ACC112 (cell line): Measurements from ENCODE around the gene DAB2IP.

Experiments
- H2AFZ ChIP-seq: fragments of 200-600 bp; sonication (generic); one replicate; pipeline ENCODE4 v1.6.0; 2017; ENCODE audit warnings: antibody characterized with exemption, low read length; ENCODE audit not compliant: unreplicated experiment
- H3K27ac ChIP-seq: fragments of 200-600 bp; sonication (generic); 2 replicates; pipeline ENCODE4 v1.5.1; 2014; ENCODE audit warnings: low read depth, mild to moderate bottlenecking, antibody characterized with exemption, low read length, moderate library complexity
- H3K27me3 ChIP-seq: fragments of 200-600 bp; sonication (generic); 2 replicates; pipeline ENCODE4 v1.6.1; 2014; ENCODE audit warnings: mild to moderate bottlenecking, antibody characterized with exemption, low read length, moderate library complexity, mixed read lengths; ENCODE audit not compliant: insufficient read depth
- H3K36me3 ChIP-seq: fragments of 200-600 bp; sonication (generic); 2 replicates; pipeline ENCODE4 v1.6.1; 2016; ENCODE audit warnings: mild to moderate bottlenecking, antibody characterized with exemption, low read length, moderate library complexity, mixed read lengths; ENCODE audit not compliant: insufficient read depth
- H3K4me1 ChIP-seq: fragments of 200-600 bp; sonication (generic); one replicate; pipeline ENCODE4 v1.6.1; 2016; ENCODE audit warnings: low read length, mixed read lengths; ENCODE audit not compliant: insufficient read depth, unreplicated experiment, control insufficient read depth
- H3K4me3 ChIP-seq: fragments of 200-600 bp; sonication (generic); 2 replicates; pipeline ENCODE4 v1.5.1; 2014; ENCODE audit warnings: mild to moderate bottlenecking, low read depth, low read length
- H3K79me2 ChIP-seq: fragments of 200-600 bp; sonication (generic); one replicate; pipeline ENCODE4 v1.6.0; 2016; ENCODE audit warnings: low read length; ENCODE audit not compliant: control insufficient read depth, unreplicated experiment, insufficient read depth

The DAB2IP gene

DNA sequence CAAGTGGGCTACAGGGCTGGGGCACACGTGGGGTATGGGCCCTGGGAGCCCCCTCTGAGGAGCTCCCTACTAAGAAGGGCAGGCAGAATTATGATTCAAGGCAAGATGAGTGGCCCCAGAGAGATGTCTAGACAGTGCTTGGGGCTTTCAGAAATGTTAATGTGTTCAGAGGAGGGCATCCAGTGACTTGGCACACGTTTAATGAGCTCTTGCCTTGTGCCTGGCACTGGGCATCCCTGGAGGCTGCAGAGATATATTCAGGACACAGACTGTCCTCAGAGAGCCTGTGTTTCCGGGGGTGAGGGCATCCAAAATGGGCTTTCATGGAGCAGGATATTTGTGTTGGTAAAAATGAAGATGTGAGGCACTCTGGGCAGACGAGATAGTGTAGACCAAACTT, 25.4 kb upstream of the DAB2IP start:
- Histone ChIP-seq H3K4me1 (no peaks in the 10 kb centered on the region), H3K27me3 (no peaks in the 10 kb centered on the region), H3K36me3 (no peaks in the 10 kb centered on the region), H3K27ac (no peak overlapping the region), H3K79me2 (no peaks in the 10 kb centered on the region), H3K4me3 (no peak overlapping the region), H2AFZ (no peak overlapping the region)

DNA sequence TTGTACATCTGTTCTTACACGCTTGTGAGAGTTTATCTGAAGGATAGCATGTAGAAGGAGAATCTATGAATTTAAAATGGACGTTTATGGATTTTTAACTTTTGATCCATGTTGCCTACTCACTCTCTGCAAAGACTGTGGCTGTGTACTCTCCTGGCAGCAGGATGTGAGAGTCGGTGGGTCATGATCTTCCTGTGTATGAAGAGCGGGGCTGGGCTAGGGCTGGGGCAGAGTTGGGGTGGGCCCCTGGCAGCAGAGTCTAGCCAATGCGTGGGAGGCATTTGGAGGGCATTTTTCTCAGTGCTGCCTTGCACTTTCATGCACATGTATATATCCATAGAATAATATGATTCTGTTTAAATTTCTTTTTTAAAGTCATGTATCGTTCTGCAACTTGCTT, 24.0 kb upstream of the DAB2IP start:
- H3K27ac ChIP-seq = no peak overlapping the region
- no peaks in the 10 kb centered on the region for H3K36me3 ChIP-seq
- H3K4me1 ChIP-seq = no peaks in the 10 kb centered on the region
- H3K4me3 ChIP-seq = no peak overlapping the region
- H3K79me2 ChIP-seq = no peaks in the 10 kb centered on the region
- no peak overlapping the region for H2AFZ ChIP-seq
- H3K27me3 ChIP-seq = no peaks in the 10 kb centered on the region

DNA sequence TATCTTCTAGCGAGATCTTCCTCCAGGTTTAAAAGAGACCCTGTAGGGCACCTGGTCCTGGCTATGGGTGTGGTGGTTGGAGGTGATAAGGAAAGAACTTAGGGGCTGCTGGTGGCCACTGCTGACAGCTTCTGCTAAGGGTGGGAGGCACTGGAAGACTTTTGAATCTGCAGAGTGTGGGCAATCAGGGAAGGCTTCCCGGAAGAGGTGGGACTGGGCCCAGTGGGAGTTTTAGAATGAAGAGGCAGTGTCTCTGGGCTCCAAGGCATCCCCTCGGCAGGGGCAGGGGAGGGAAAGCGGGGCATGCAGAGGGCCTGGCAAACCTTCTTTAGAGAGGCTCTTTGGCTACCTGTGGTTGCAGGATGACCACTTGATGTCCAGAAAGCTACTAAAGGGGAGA, 23.0 kb upstream of the DAB2IP start:
- Histone ChIP-seq H3K4me1 (no peaks in the 10 kb centered on the region), H2AFZ (no peak overlapping the region), H3K27ac (no peak overlapping the region), H3K36me3 (no peaks in the 10 kb centered on the region), H3K79me2 (no peaks in the 10 kb centered on the region), H3K4me3 (no peak overlapping the region), H3K27me3 (no peaks in the 10 kb centered on the region)

DNA sequence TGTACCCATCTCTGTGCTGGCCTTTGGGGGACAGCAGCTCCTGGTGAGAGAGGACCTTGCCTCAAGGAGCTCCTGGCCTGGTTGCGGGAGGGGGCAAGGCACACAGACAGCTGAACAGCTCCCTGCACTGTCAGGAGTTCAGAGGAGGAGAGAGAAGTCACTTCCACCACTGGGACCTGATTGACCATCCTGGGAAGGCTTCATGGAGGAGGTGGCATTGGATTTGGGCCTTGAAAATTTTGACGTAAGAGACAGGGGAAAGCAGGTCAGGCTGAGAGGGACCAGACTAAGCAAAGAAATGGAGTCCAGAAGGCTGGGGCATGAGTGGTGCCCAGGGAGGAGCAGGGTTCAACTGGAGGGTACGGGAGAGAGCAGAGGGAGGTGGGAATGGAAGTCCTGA, 20.3 kb upstream of the DAB2IP start:
- Histone ChIP-seq H3K4me1 (no peaks in the 10 kb centered on the region), H3K79me2 (no peaks in the 10 kb centered on the region), H3K36me3 (no peaks in the 10 kb centered on the region), H3K27ac (no peak overlapping the region), H3K27me3 (no peaks in the 10 kb centered on the region), H2AFZ (no peak overlapping the region), H3K4me3 (no peak overlapping the region)

DNA sequence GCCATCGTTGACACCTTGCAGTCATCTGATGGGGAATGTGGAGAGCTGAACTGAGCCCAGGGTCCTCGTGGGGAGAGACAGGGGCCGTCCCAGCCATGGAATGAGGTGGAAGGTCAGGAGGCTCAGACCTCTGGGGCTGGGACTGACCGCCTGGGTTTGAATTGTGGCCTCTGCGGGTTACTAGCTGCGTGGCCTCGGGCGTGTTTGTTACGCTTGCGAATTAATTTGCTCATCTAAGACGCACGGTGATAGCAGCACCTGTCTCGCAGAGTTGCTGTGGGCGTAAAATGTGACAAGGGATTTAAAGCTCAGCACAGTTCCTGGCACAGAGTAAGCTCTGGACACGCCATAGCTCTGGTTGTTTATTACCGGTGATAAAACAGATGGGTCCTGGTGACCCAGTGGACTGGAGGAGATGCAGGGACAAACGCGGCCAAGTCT, 19.4 kb upstream of the DAB2IP start:
- no peaks in the 10 kb centered on the region for H3K27me3 ChIP-seq
- H3K36me3 ChIP-seq = no peaks in the 10 kb centered on the region
- H3K4me1 ChIP-seq = peaks cover 3% of the 10 kb centered on the region
- H3K79me2 ChIP-seq = no peaks in the 10 kb centered on the region
- H2AFZ ChIP-seq = no peak overlapping the region
- no peak overlapping the region for H3K27ac ChIP-seq
- H3K4me3 ChIP-seq = no peak overlapping the region

DNA sequence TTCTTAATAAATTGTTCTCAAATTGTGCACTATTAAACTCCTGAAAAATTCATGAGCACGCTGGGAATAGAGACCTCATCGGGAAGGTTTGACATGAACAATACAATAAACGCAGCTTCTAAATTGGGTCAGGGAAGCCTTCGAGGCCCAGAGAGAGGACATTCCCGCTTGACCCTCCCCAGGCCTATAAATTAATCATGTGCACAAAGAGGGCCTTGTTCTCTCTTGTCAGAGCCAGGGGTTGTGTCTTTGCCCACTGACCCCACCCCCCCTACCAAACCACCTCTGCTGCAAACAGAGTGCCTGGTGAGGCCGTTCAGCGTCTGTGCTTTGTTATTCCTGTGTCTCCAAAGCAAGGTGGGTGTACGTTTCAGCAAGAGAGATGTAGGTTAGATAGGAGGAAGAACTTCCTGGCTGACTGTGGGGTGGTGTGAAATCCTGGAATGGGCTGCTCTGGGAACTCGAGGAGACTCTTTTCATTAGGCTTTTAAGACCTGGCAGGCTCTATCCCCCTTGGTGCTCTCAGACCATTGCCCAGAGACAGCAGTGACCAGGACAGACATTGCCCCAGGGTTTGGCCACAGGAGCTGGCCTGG, 18.2 kb upstream of the DAB2IP start:
- Histone ChIP-seq H3K36me3 (no peaks in the 10 kb centered on the region), H3K27me3 (no peaks in the 10 kb centered on the region), H3K79me2 (no peaks in the 10 kb centered on the region), H2AFZ (no peak overlapping the region), H3K4me3 (no peak overlapping the region), H3K4me1 (peaks cover 11% of the 10 kb centered on the region), H3K27ac (no peak overlapping the region)

DNA sequence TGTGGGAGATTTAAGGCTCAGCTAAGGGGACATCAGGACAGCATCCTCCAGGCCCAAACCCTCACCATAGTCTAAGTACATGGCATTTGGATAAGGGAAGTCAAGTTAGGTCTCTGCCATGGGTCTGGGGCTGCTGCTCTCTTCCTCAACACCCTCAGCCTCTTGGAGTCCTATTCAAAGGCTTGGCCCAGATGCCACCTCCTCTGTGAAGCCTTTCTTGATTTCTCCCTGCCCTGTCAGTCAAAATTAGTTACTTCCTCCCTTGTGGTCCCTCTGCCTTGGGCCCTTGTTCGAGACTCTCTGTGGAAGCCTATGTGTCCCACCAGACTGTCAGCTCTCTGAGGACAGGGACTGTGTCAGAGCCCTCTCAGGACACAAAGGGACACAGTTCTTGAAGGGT, 17.7 kb upstream of the DAB2IP start:
- Histone ChIP-seq H3K4me3 (no peak overlapping the region), H3K79me2 (no peaks in the 10 kb centered on the region), H3K27ac (no peak overlapping the region), H3K27me3 (no peaks in the 10 kb centered on the region), H3K4me1 (peaks cover 15% of the 10 kb centered on the region), H2AFZ (no peak overlapping the region), H3K36me3 (no peaks in the 10 kb centered on the region)

DNA sequence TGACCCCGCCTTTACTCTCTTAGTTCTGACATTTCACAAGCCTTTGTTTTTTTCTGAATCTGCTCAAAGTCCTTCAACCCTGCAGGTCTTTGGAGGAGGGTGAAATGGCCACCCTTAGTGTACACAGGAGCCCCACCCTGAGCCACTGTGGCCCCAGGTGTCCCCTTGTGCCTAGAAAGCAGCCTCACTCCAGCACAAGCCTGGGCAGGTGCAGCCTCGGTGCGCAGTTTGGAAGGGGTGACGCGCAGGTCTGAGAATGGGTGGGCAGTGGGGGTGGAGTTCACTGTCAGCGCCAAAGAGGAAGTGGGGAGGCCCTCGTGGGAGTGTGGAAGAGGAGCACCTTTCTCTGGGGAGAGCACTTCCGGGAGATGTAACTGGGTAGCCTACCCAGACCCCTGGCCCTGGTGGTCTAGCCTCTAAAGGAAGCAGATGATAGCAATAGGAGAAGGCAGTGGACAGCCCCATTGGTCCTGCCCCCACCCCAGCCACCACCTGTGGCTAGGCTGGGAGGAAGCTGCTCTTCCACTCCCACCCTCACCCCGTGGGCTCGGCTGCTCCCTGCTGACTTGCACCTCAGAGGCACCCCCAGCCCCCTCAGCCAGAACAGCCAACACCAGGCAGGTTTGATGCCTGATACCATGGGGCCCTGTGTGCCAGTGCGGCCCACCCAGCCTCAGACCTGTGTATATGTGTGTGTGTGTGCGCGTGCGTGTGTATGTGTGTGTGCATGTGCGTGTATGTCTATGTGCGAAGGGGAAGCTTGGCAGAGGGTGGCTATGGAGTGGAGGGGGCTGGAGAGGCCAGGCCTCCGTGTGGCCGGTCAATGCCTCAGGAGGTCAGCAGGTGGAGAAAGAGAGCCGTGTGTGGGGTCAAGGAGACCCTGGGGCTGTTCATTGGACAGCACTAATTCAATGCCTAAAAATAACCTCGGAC, 16.8 kb upstream of the DAB2IP start:
- no peaks in the 10 kb centered on the region for H3K27me3 ChIP-seq
- H3K4me3 ChIP-seq = no peak overlapping the region
- no peak overlapping the region for H3K27ac ChIP-seq
- H3K36me3 ChIP-seq = no peaks in the 10 kb centered on the region
- H2AFZ ChIP-seq = no peak overlapping the region
- H3K4me1 ChIP-seq = peaks cover 15% of the 10 kb centered on the region
- no peaks in the 10 kb centered on the region for H3K79me2 ChIP-seq

DNA sequence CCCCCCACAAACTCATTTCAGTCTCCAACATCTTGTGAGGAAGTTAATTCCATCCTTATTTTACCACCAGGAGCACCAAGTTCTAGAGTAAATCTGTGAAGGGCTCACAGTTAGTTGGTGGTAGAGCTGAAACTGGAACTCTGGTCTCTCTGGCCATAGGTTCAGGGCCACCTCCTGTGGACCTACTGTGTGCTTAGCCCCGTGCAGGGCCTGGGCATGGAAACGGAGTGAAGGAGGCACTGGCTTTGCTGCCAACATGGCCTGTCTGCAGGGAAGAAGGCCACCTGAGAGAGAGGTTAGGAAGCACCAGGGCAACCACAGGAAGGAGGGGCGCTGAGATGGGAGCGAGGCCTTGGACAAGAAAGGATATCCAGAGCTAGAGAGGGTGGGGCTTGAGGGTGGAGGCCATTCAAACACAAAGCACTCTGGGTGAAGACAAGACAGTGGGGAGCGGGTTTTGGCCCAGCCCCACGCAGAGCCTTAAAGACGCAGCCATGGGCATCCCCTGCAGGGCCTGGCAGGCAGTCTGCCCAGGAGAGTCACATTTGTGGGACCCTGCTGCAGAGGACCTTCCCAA, 16.0 kb upstream of the DAB2IP start:
- no peak overlapping the region for H3K4me3 ChIP-seq
- H3K4me1 ChIP-seq = peaks cover 15% of the 10 kb centered on the region
- H3K79me2 ChIP-seq = no peaks in the 10 kb centered on the region
- no peak overlapping the region for H2AFZ ChIP-seq
- no peaks in the 10 kb centered on the region for H3K27me3 ChIP-seq
- no peak overlapping the region for H3K27ac ChIP-seq
- no peaks in the 10 kb centered on the region for H3K36me3 ChIP-seq

DNA sequence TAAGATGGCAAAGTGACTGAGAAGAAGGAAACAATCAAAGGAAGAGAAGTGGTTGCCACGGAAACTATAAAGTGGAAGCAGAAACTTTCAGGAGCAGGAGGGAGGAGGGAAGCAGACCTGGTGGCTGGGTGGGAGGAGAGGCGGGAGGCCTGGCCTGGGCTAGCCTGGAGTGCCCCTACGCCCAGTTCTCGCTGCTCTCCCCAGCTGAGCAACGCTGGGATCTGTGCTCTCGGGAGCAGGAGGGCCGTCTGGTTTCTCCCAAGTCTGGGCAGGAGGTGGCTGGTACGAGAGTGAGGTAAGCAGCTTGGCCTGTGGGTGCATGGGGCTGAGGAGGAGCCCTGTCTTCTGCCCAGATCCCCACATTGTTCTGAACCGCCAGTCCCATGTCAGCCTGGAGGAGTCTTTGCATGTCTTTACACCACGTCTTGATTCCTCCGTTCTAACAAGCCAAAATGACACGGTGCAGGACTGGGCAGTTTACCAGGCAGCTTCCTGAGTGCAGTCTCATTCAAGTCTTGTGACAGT, 15.0 kb upstream of the DAB2IP start:
- Histone ChIP-seq H3K36me3 (no peaks in the 10 kb centered on the region), H3K27me3 (no peaks in the 10 kb centered on the region), H3K79me2 (no peaks in the 10 kb centered on the region), H2AFZ (no peak overlapping the region), H3K4me3 (no peak overlapping the region), H3K27ac (no peak overlapping the region), H3K4me1 (peaks cover 15% of the 10 kb centered on the region)
